SK-N-SH (cell line): ENCODE data around the gene PRR33. TPM values are rescaled to one million over a fixed set of nuclear protein-coding genes. Genes with fewer than 3 reads are reported as not detected.
"Not testable (repeated sequence)": the region's sequence is repeated elsewhere in the genome, so short reads cannot be mapped to it uniquely, and the experiment has no call there.

ENCODE experiments used
- CTCF ChIA-PET: fragments of 300-600, 350-600 bp; formaldehyde crosslinking; extraction: SDS; loops from one replicate; lab custom pipeline; 2021; lab: Yijun Ruan, JAX
- POLR2A ChIA-PET: fragments of 350-600 bp; sonication (Branson Sonifier 250); formaldehyde crosslinking; extraction: SDS; loops from one replicate; lab custom pipeline; 2020; ENCODE audit warnings: antibody characterized with exemption, inconsistent platforms; lab: Yijun Ruan, JAX
- DNase-seq: peaks from one replicate; pipeline ENCODE4 v3.0.0; 2012
- H2AFZ ChIP-seq: fragments of 200-600 bp; sonication (generic); 2 replicates; pipeline ENCODE4 v1.8.1; 2016; ENCODE audit warnings: antibody characterized with exemption, mild to moderate bottlenecking, low read depth
- H3F3A ChIP-seq: fragments of 200-600 bp; sonication (generic); replicated peaks from 2 replicates; pipeline ENCODE3; 2016; ENCODE audit warnings: antibody characterized with exemption, mild to moderate bottlenecking; ENCODE audit not compliant: insufficient read depth
- H3K27ac ChIP-seq, 2 experiments: fragments of 200-500 bp in 1 of 2; fragments of 200-600 bp in 1 of 2; sonication (Bioruptor generic) in 1 of 2; sonication (generic), shearing (Covaris generic) in 1 of 2; 2 replicates each; pipeline versions ENCODE4 v1.5.1 to v1.6.1; 2014 to 2016; ENCODE audit warnings: low read depth in 2 of 2, inconsistent platforms in 1 of 2, low read length in 1 of 2, mild to moderate bottlenecking in 1 of 2, mixed read lengths in 1 of 2
- H3K27me3 ChIP-seq: fragments of 200-600 bp; sonication (generic), shearing (Covaris generic); 2 replicates; pipeline ENCODE4 v1.6.1; 2016; ENCODE audit warnings: mixed run types; ENCODE audit not compliant: insufficient read depth
- H3K36me3 ChIP-seq, 2 experiments: fragments of 200-500 bp in 1 of 2; fragments of 200-600 bp in 1 of 2; sonication (Bioruptor generic) in 1 of 2; sonication (generic) in 1 of 2; replicated peaks in 1 of 2; 2 replicates each; pipeline versions ENCODE3 to v1.5.1; 2014 to 2016; ENCODE audit warnings: low read length in 1 of 2, mild to moderate bottlenecking in 1 of 2; ENCODE audit not compliant: insufficient read depth in 2 of 2, control insufficient read depth in 1 of 2
- H3K4me1 ChIP-seq, 2 experiments: fragments of 200-500 bp in 1 of 2; fragments of 200-600 bp in 1 of 2; sonication (Bioruptor generic) in 1 of 2; sonication (generic), shearing (Covaris generic) in 1 of 2; 2 replicates each; pipeline versions ENCODE4 v1.5.1 to v1.6.1; 2014 to 2016; ENCODE audit warnings: low read depth in 1 of 2, low read length in 1 of 2, mixed run types in 1 of 2; ENCODE audit not compliant: insufficient read depth in 2 of 2, control insufficient read depth in 1 of 2
- H3K4me2 ChIP-seq: fragments of 200-600 bp; sonication (generic), shearing (Covaris generic); 2 replicates; pipeline ENCODE4 v1.6.1; 2017; ENCODE audit warnings: mixed run types
- H3K4me3 ChIP-seq, 2 experiments: fragments of 200-500 bp in 1 of 2; fragments of 200-600 bp in 1 of 2; sonication (Bioruptor generic) in 1 of 2; sonication (generic), shearing (Covaris generic) in 1 of 2; 2 replicates each; pipeline versions ENCODE4 v1.5.1 to v1.8.1; 2014 to 2016; ENCODE audit warnings: low read depth in 2 of 2, inconsistent platforms in 1 of 2, low read length in 1 of 2, mild to moderate bottlenecking in 1 of 2, mixed read lengths in 1 of 2, moderate library complexity in 1 of 2
- H3K79me2 ChIP-seq: fragments of 200-600 bp; sonication (generic); 2 replicates; pipeline ENCODE4 v1.8.1; 2017; ENCODE audit warnings: mild to moderate bottlenecking; ENCODE audit not compliant: insufficient read depth
- H3K9ac ChIP-seq: fragments of 200-600 bp; sonication (generic); 2 replicates; pipeline ENCODE4 v1.6.1; 2017; ENCODE audit warnings: mixed run types
- H3K9me2 ChIP-seq: fragments of 200-600 bp; sonication (generic); 2 replicates; pipeline ENCODE4 v1.6.1; 2017; ENCODE audit warnings: mixed run types
- H3K9me3 ChIP-seq: fragments of 200-600 bp; sonication (generic); 2 replicates; pipeline ENCODE4 v1.6.1; 2017; ENCODE audit warnings: mixed run types, mild to moderate bottlenecking, moderate library complexity
- H4K20me1 ChIP-seq: fragments of 200-600 bp; sonication (generic); 2 replicates; pipeline ENCODE4 v1.6.1; 2017; ENCODE audit warnings: mild to moderate bottlenecking, mixed run types; ENCODE audit not compliant: insufficient read depth
- EZH2phosphoT487 ChIP-seq: fragments of 200-600 bp; sonication (generic); IDR thresholded peaks from 2 replicates; pipeline ENCODE4 v1.6.1; 2017; ENCODE audit warnings: low read depth, mixed run types, mild to moderate bottlenecking, antibody characterized with exemption, moderate library complexity, borderline replicate concordance
- GATA2 ChIP-seq: sonication (generic); formaldehyde crosslinking; IDR thresholded peaks from 2 replicates; pipeline ENCODE4 v1.5.0; 2020; ENCODE audit warnings: mild to moderate bottlenecking, missing genetic modification reagents
- JUND ChIP-seq: IDR thresholded peaks from 2 replicates; pipeline ENCODE4 v1.4.0; 2012
- MEF2A ChIP-seq: IDR thresholded peaks from 2 replicates; pipeline ENCODE4 v1.4.0; 2012; ENCODE audit warnings: low read depth, borderline replicate concordance
- NRF1 ChIP-seq: IDR thresholded peaks from 2 replicates; pipeline ENCODE4 v1.6.1; 2012; ENCODE audit warnings: low read depth, mild to moderate bottlenecking, low read length
- POLR2AphosphoS5 ChIP-seq: IDR thresholded peaks from 2 replicates; pipeline ENCODE4 v1.6.1; 2012; ENCODE audit warnings: low read depth, low read length
- RFX5 ChIP-seq: IDR thresholded peaks from 2 replicates; pipeline ENCODE4 v1.6.1; 2012; ENCODE audit warnings: mild to moderate bottlenecking, improper control_type of control experiment, low read length
- TCF12 ChIP-seq: IDR thresholded peaks from 2 replicates; pipeline ENCODE4 v1.4.0; 2012
- YY1 ChIP-seq: IDR thresholded peaks from 2 replicates; pipeline ENCODE4 v1.4.0; 2012; ENCODE audit warnings: low read depth, mild to moderate bottlenecking
- ZBTB33 ChIP-seq: IDR thresholded peaks from 2 replicates; pipeline ENCODE4 v1.4.0; 2012; ENCODE audit warnings: low read depth, borderline replicate concordance
- WGBS: methylation state at CpG from one replicate; pipeline ENCODE4 v1.1.6; 2017; ENCODE audit warnings: low lambda C conversion rate; 5-methylcytosine and 5-hydroxymethylcytosine counted together
- polyA plus RNA-seq, 3 experiments: library from polyadenylated mRNA; depleted of rRNA; stranded (reverse); fragments of >200 nt; gene quantifications; 2 replicates each; pipeline ENCODE4 v1.2.3, GENCODE V29; 2012

Gene PRR33
- not detected in 2 replicates for polyA plus RNA-seq (2012; rRNA removed)
- not detected in 2 replicates for polyA plus RNA-seq (2012; cell fraction: cytosol; rRNA removed)
- polyA plus RNA-seq (2012; cell fraction: nucleus; rRNA removed) = not detected in 2 replicates

GRCh38 chr11:1891831-1892115 is at the start of gene PRR33:
Gene PRR33 (minus strand): TSS chr11:1891895. CDS start chr11:1890584, 1,311 bp downstream.
- H3K9ac ChIP-seq = no peak within 1 kb of the TSS
- H3K4me2 ChIP-seq = no peak within 1 kb of the TSS
- H3K79me2 ChIP-seq = no peaks in the 10 kb centered on the region
- H3K27me3 ChIP-seq = no peaks in the 10 kb centered on the region
- peaks cover 0 to 6% of the 10 kb centered on the region in 2 experiments; a peak in 1 of 4 replicates for H3K4me1 ChIP-seq
- POLR2A ChIA-PET = no interaction called here
- H3K36me3 ChIP-seq = no peaks in the 10 kb centered on the region
- H3K9me2 ChIP-seq = no peaks in the 10 kb centered on the region
- H3K9me3 ChIP-seq = no peaks in the 10 kb centered on the region
- H3K27ac ChIP-seq = no peak within 1 kb of the TSS
- TF ChIP-seq GATA2 (CRISPR knock-in tag) = no peak
- no peak for TF ChIP-seq MEF2A
- TF ChIP-seq YY1 = no peak
- no peak for TF ChIP-seq ZBTB33
- TF ChIP-seq NRF1 = no peak
- no peak for TF ChIP-seq RFX5
- TF ChIP-seq POLR2AphosphoS5 = no peak
- TF ChIP-seq EZH2phosphoT487 = no peak
- TF ChIP-seq JUND = no peak
- no peak for TF ChIP-seq TCF12
- TF ChIP-seq, all 33 proteins: peak for 0
- Histone ChIP-seq H3F3A (no peaks in the 10 kb centered on the region), H4K20me1 (no peaks in the 10 kb centered on the region), H2AFZ (no peak within 1 kb of the TSS), H3K4me3 (no peak within 1 kb of the TSS)
- WGBS = 83% methylated on average over 5 of the region's 7 CpGs
- CTCF ChIA-PET = interaction anchor here (1.1 to 2.5 kb wide), 7 partner anchors 9 to 198 kb away, joined by 3 to 21 read pairs (median 6); partner anchors contain the start of gene TNNI2
- peak; percentile 26 for DNase-seq

- H3K36me3 ChIP-seq, CTCF ChIA-PET, DNase-seq, H3K4me2 ChIP-seq, POLR2A ChIA-PET, H4K20me1 ChIP-seq, H2AFZ ChIP-seq, H3F3A ChIP-seq, H3K4me3 ChIP-seq, H3K9ac ChIP-seq, H3K79me2 ChIP-seq, H3K27me3 ChIP-seq, H3K27ac ChIP-seq, H3K9me3 ChIP-seq, H3K9me2 ChIP-seq: not testable (repeated sequence)
- H3K4me1 ChIP-seq = peaks cover 0 to 24% of the 10 kb centered on the region in 2 experiments; a peak in 1 of 4 replicates
- 67% methylated on average over 1 of the region's 1 CpG for WGBS
Measured at GRCh38 chr11:1939788-1940187, 48.1 kb upstream of the PRR33 start.
